NCI-H345 (cell line): ENCODE measurements around the gene USP11.

ENCODE experiments used
- DNase-seq: peaks from one replicate; lab custom pipeline; 2025; lab: John Stamatoyannopoulos, UW

The USP11 gene

GRCh38 chrX:47224896-47225290 is 7.9 kb upstream of the USP11 start:
- DNase-seq = no peak

DNA sequence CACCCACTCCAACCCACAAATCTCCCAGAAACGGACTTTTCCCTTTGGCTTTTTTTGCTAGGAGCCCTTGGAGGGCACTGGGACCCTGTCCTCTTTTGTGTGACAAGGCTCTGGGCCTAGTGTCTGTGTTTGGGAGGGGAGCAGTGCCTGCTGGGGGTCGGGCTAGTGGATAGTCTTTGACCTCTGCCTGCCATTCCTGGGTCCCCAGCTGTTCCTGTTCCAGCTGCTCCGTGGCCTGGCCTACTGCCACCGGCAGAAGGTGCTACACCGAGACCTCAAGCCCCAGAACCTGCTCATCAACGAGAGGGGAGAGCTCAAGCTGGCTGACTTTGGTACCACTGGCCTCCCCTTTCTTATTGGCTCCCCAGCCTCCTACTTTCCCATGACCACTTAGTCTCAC is 6.7 kb upstream of the USP11 start:
- DNase-seq = no peak

DNA sequence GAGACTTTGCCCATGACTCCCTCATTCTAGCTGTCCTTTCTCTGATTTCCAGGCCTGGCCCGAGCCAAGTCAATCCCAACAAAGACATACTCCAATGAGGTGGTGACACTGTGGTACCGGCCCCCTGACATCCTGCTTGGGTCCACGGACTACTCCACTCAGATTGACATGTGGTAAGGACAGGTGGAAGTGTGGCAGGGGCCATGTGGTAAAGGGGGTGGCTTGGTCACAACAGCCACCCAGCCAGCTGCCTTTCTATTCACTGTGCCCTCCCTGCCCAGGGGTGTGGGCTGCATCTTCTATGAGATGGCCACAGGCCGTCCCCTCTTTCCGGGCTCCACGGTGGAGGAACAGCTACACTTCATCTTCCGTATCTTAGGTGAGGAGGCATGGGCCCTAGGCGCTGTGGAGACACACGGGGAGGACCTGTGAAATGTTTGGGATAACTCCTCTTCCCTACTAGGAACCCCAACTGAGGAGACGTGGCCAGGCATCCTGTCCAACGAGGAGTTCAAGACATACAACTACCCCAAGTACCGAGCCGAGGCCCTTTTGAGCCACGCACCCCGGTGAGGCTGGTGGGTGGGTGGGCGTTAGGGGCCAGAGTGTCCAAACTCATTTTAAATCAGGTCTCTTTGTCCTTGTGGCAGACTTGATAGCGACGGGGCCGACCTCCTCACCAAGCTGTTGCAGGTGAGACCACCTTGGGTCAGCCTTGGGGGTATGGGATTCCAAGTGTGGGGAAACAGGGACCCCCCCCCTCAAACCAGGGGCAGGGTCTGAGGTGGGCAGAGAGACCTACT is 6.1 kb upstream of the USP11 start:
- no peak for DNase-seq

DNA sequence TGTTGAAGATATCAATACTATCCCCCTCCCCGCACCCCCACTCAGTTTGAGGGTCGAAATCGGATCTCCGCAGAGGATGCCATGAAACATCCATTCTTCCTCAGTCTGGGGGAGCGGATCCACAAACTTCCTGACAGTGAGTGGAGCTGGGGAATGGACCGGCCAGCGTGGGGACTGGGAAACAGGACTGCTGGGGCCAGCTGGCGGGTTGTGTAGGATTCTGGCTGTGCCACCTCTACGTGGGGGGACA is 5.5 kb upstream of the USP11 start:
- DNase-seq = no peak

DNA sequence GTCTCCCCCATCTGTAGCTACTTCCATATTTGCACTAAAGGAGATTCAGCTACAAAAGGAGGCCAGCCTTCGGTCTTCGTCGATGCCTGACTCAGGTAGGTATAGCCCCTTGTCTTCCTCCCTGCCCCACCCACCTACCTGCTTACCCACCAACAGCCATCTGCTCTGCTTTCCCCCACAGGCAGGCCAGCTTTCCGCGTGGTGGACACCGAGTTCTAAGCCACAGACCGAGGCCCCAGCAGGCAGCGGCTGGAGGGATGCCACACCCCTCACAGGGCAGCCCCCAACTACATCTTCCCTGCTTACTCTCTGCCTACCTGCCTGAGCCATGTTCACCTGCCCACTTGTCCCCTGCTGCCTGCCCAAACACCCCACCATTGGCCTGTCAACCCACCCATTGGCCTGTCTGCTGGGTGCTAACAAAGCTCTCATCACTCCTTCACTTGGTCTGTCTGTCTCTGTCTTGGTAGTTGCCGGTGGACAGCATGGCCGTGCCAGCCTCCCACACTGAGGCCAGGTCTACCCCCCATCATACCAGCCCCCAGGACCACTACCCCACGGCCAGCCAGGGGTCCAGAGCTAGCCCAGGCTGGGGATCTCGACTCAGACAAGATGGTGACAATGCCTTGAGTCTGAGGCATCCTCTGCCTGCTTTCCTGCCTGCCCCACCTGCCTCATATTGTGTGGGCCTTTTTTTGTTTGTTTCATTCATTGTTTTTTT is 4.1 kb upstream of the USP11 start:
- no peak for DNase-seq

- no peak for DNase-seq
Measured at GRCh38 chrX:47229427-47229826, 3.4 kb upstream of the USP11 start.

DNA sequence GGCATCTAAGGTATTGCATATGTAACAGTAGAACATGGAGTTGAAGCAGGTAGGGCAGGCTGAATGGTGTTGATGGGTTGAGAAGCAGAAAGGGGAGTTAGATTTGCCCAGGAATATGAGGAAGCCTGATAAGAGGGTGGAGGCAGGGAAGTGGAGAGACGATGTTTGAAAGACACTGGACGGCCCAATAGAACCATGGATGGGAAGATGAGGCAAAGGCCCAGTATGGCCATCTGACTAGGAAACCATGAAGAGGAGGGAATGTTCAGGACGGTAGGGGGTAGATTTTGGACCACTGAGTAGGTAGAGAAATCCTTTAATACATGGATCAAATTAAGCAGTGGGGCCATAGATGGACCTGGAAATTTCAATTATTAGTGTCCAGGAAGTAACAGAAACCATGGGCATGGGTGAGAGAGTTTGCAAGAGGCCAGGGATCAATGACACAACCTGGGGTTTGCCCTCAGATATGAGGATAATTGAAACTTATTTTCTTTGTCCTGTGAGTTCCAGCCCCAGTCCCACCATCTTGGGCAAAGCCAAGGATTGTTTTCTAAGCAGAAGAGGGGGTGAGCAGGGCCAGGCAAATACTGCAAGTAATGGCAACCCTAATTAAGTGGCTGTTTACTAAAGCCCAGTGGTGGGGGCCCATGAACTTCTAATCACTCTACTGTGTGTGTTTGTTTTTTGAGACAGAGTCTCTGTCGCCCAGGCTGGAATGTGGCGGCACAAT is 2.5 kb upstream of the USP11 start:
- no peak for DNase-seq

DNA sequence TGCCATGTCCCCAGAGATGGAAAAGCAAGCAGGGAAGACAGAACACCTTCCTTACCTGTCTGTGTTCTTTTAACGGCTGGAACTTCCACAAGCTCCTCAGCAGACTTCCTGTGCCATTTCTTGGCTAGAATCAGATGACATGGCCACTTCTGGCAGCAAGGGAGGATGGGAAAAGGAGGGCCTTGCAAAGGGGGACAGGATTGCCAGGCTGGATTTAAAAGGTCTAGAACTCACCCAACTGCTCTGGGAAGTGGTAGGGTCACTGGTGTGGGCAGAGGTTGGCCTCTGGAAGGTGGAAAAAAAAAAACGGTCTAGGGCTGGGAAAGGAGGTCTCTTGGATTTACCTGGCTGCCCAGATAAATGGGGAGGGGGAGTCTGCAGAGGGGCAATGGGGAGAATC is 1.6 kb upstream of the USP11 start:
- DNase-seq = no peak

- DNase-seq = no peak
Measured at GRCh38 chrX:47232197-47232802, 509 bp upstream of the USP11 start.

- DNase-seq = peak; percentile 94
Measured at GRCh38 chrX:47233333-47234113, 714 bp downstream of the USP11 start.

GRCh38 chrX:47234583-47234982 is 1.8 kb downstream of the USP11 start:
- DNase-seq = no peak

- no peak for DNase-seq
Measured at GRCh38 chrX:47235691-47236103, 2.9 kb downstream of the USP11 start.

GRCh38 chrX:47239199-47239598 is 6.4 kb downstream of the USP11 start:
- no peak for DNase-seq

DNA sequence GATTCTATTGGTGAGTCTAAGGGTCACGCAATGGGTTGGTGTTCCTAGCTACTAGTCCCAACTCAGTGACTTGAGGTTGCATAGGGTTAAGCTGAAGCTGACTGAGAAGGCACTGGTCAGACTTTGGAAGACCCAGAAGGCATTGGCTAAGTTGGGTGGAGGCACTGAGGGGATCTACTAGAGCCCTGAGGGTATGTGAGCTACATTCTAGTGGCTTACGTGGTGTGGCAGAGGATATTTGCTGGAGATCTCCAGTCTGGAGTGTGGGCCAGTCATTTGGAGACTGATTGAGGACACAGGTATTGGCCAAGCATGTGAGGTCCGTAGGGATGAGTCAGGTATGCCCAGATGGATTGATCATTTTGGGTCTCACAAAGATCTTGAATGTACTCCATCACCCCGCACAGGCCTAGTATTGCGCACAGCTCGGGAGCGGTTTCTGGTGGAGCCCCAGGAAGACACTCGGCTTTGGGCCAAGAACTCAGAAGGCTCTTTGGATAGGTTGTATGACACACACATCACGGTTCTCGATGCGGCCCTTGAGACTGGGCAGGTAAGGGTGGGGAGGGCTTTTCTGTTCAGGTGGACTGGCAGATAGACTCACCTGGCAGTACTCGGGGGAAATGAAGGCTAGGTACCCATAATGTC is 7.2 kb downstream of the USP11 start:
- no peak for DNase-seq

GRCh38 chrX:47240619-47241018 is 7.8 kb downstream of the USP11 start:
- no peak for DNase-seq

DNA sequence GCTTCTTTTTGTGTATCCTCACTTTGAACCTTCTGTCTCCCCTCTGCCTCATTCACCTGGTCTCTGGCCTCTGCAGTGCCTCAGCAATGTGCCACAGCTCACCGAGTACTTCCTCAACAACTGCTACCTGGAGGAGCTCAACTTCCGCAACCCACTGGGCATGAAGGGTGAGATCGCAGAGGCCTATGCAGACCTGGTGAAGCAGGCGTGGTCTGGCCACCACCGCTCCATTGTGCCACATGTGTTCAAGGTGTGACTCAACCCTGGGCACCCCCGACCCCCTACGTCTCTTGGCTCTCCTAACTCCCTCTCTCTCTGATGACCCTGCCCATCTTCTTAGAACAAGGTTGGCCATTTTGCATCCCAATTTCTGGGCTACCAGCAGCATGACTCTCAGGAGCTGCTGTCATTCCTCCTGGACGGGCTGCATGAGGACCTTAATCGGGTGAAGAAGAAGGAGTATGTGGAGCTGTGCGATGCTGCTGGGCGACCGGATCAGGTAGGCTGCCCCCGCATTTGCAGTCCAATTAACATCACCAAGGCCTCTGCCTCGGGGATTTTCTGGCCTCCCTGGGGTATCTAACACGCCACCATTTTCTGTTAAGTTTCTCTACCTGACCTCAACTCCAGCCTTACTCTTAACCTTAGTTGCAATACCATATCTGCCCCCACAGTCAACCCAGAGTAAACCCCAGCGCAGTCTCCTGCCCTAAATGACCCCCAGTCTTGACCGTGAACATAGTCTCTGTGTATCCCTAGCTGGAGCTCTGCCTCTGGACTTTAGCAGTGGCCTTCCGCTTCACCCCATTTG is 8.6 kb downstream of the USP11 start:
- no peak for DNase-seq

GRCh38 chrX:47242321-47242720 is 9.5 kb downstream of the USP11 start:
- DNase-seq = no peak

DNA sequence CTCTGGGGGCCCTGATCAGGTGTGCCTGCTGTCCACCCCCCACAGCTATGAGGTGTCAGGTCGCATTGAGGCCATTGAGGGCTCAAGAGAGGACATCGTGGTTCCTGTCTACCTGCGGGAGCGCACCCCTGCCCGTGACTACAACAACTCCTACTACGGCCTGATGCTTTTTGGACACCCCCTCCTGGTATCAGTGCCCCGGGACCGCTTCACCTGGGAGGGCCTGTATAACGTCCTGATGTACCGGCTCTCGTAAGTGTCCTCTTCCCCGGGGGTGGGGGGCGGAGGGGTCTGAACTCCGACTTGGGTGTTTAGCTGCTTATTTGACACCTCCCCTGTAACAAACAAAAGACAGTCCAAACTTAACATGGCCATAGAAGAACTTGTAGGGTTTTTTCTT is 10.5 kb downstream of the USP11 start:
- DNase-seq = no peak

- DNase-seq = no peak
Measured at GRCh38 chrX:47244676-47245075, 11.9 kb downstream of the USP11 start.

DNA sequence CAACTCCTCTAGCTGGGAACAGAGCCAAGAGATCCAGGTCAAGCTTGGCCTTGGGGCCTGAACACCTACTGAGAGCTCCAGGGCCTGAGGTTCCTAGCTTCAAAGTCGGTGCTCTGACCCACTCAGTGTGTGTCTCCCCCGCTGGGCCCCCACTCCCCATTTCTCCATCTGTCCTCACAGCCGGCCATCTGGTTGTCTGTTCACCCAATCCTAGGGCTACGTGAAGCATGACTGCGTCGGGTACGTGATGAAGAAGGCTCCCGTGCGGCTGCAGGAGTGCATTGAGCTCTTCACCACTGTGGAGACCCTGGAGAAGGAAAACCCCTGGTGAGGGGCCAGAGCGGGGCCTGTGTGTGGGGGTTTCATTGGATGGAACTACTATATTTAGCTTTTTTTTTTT is 12.3 kb downstream of the USP11 start:
- DNase-seq = no peak
